GM10266 (cell line): ENCODE measurements around the gene CDH13.

Experiments used
- DNase-seq: peaks from one replicate; pipeline ENCODE4 v3.0.0; 2012; ENCODE audit errors: extremely low spot score
- CTCF ChIP-seq: IDR thresholded peaks from 2 replicates; pipeline ENCODE4 v1.5.1; 2012; ENCODE audit warnings: mild to moderate bottlenecking, low read depth; ENCODE audit not compliant: control insufficient read depth, insufficient read depth; ENCODE audit errors: missing control alignments

Gene CDH13

GRCh38 chr16:82728901-82729300 lies 102.1 kb downstream of the CDH13 start:
- TF ChIP-seq CTCF, result no peak
- no peak for DNase-seq

GRCh38 chr16:82730901-82731300 lies 104.1 kb downstream of the CDH13 start:
- DNase-seq, result no peak
- TF ChIP-seq CTCF, result no peak

GRCh38 chr16:82732461-82732860 lies 105.7 kb downstream of the CDH13 start:
- no peak for DNase-seq
- no peak for TF ChIP-seq CTCF

- no peak for TF ChIP-seq CTCF
- DNase-seq, result no peak
These were observed 108.4 kb downstream of the CDH13 start for GRCh38 chr16:82735186-82735585.

DNA sequence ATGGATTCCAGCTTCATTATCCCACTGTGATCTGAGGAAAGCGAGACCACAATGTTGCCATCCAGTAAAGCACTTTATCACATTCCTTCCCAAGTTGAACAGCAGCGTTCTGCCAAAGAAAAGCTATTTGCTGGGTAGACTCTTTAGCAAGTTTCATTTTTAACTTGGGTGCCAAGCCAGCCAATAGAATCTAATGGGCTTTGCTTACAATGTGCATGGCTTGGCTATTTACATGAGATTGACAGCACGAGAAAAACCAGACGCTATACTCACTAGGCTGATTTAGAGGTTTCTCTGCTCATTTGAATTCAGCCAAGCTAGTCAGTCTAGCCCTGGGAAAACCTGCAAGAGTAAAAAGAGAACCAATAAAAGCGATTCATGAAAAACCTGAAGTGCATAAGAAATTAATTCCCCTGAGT lies 108.9 kb downstream of the CDH13 start:
- no peak for TF ChIP-seq CTCF
- no peak for DNase-seq

DNA sequence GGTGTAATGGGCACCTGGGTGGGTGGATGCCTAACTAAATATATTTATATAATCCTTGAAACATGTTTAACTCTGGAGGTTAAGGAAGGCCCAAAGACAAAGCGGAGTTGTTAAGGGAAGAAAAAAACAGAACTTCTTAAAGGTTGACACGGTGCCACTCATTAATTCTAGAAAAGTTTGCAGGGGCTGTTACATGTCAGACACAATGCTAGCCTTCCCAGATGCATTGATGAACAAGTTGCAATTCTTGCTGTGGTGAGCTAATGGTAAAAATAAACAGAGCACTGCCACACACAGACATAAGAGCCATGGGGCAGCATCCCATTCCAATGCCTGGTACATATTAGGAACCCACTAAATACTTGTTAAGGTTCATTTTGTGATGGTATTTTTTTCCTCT lies 109.5 kb downstream of the CDH13 start:
- no peak for DNase-seq
- no peak for TF ChIP-seq CTCF

- TF ChIP-seq CTCF, result no peak
- no peak for DNase-seq
These were observed 111.9 kb downstream of the CDH13 start for GRCh38 chr16:82738699-82739098.
